GM21619 (cell line): ENCODE measurements around the gene RALGPS2.
"Not testable (repeated sequence)": the region's sequence is repeated elsewhere in the genome, so short reads cannot be mapped to it uniquely, and the experiment has no call there.

Experiments
- ATAC-seq: cut with Tn5 transposase; IDR thresholded peaks from one replicate; pipeline ENCODE4 v1.9.1; 2021; ENCODE audit not compliant: unreplicated experiment

The RALGPS2 gene

GRCh38 chr1:178776553-178776952, 51.5 kb downstream of the RALGPS2 start:
- no peak for ATAC-seq

GRCh38 chr1:178781533-178782330, 56.7 kb downstream of the RALGPS2 start:
- ATAC-seq, result no peak

- peak; percentile 72 for ATAC-seq
Measured at GRCh38 chr1:178784131-178784536, 59.1 kb downstream of the RALGPS2 start.

- ATAC-seq, result no peak
Measured at GRCh38 chr1:178792394-178792793, 67.3 kb downstream of the RALGPS2 start.

GRCh38 chr1:178796013-178796412, 71.0 kb downstream of the RALGPS2 start:
- ATAC-seq, result no peak

- ATAC-seq, result no peak
Measured at GRCh38 chr1:178797590-178797989, 72.5 kb downstream of the RALGPS2 start.

- ATAC-seq, result no peak
Measured at GRCh38 chr1:178798232-178798861, 73.3 kb downstream of the RALGPS2 start.

GRCh38 chr1:178802873-178803272, 77.8 kb downstream of the RALGPS2 start:
- ATAC-seq, result no peak

GRCh38 chr1:178806665-178807300, 81.7 kb downstream of the RALGPS2 start:
- ATAC-seq, result no peak

GRCh38 chr1:178808529-178808928, 83.5 kb downstream of the RALGPS2 start:
- no peak for ATAC-seq

- no peak for ATAC-seq
Measured at GRCh38 chr1:178810585-178810984, 85.5 kb downstream of the RALGPS2 start.

- ATAC-seq, result no peak
Measured at GRCh38 chr1:178818416-178818815, 93.4 kb downstream of the RALGPS2 start.

GRCh38 chr1:178819123-178819522, 94.1 kb downstream of the RALGPS2 start:
- no peak for ATAC-seq

GRCh38 chr1:178821134-178821866, 96.3 kb downstream of the RALGPS2 start:
- ATAC-seq, result peak; percentile 60

- no peak for ATAC-seq
Measured at GRCh38 chr1:178825167-178825566, 100.1 kb downstream of the RALGPS2 start.

GRCh38 chr1:178844436-178844835, 119.4 kb downstream of the RALGPS2 start:
- ATAC-seq, result no peak

- ATAC-seq, result no peak
Measured at GRCh38 chr1:178846306-178846705, 121.3 kb downstream of the RALGPS2 start.

- ATAC-seq, result no peak
Measured at GRCh38 chr1:178847396-178847849, 122.4 kb downstream of the RALGPS2 start.

GRCh38 chr1:178847919-178848318, 122.9 kb downstream of the RALGPS2 start:
- not testable (repeated sequence) for ATAC-seq

- no peak for ATAC-seq
Measured at GRCh38 chr1:178849918-178850317, 124.9 kb downstream of the RALGPS2 start.

- no peak for ATAC-seq
Measured at GRCh38 chr1:178857126-178857525, 132.1 kb downstream of the RALGPS2 start.
